Inferior parietal cortex (tissue), 1 donor: Measurements from ENCODE around the gene PLEKHA4.
A peak's percentile ranks its signal among the peaks of the same experiment; 100 is the strongest.
"Not testable (repeated sequence)": the region's sequence is repeated elsewhere in the genome, so short reads cannot be mapped to it uniquely, and the experiment has no call there.

Source experiments
- DNase-seq: peaks from one replicate; pipeline ENCODE4 v3.0.0-alpha.2; 2016; ENCODE audit errors: extremely low spot score

The PLEKHA4 gene, protein sequence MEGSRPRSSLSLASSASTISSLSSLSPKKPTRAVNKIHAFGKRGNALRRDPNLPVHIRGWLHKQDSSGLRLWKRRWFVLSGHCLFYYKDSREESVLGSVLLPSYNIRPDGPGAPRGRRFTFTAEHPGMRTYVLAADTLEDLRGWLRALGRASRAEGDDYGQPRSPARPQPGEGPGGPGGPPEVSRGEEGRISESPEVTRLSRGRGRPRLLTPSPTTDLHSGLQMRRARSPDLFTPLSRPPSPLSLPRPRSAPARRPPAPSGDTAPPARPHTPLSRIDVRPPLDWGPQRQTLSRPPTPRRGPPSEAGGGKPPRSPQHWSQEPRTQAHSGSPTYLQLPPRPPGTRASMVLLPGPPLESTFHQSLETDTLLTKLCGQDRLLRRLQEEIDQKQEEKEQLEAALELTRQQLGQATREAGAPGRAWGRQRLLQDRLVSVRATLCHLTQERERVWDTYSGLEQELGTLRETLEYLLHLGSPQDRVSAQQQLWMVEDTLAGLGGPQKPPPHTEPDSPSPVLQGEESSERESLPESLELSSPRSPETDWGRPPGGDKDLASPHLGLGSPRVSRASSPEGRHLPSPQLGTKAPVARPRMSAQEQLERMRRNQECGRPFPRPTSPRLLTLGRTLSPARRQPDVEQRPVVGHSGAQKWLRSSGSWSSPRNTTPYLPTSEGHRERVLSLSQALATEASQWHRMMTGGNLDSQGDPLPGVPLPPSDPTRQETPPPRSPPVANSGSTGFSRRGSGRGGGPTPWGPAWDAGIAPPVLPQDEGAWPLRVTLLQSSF

GRCh38 chr19:48868114-48868886 is at the start of gene PLEKHA4:
PLEKHA4 (minus strand) TSS chr19:48868617; CDS start chr19:48867620, 997 bp downstream.
- DNase-seq: no peak

DNA sequence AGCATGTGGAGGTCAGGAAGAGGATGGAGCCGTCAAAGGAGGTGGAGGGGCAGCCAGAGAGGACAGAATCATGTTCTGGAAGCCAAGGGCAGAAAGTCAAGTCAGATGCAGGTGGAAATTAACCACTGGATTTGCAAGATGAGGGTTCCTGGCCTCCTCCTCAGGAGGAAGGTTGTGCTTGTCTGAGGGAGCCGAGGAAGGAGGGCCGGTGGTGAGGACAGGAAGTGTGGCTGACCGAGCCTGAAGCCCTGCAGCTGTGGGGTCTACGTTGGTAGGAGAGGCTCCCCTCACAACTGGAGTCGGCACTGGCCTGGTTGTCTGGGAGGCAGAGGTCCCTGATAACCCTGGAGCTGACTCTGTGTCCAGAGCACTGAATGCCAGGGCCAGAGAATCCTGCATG is 49.7 kb upstream of the PLEKHA4 start:
- DNase-seq: no peak

DNA sequence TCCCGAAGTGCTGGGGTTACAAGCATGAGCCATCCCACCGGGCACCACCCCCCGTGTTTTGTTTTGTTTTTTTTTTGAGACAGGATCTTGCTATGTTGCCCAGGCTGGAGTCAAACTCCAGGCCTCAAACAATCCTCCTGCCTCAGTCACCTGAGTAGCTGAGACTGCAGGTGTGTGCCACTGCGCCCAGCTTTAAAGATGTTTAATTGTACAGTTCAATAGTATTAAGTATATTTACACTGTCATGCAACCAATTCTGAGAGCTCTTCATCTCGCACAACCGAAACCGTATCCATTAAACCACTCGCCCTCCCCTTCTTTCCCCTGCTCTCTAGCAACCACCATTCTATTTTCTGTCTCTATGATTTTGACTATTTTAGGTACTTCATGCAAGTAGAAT is 47.3 kb upstream of the PLEKHA4 start:
- DNase-seq: no peak

DNA sequence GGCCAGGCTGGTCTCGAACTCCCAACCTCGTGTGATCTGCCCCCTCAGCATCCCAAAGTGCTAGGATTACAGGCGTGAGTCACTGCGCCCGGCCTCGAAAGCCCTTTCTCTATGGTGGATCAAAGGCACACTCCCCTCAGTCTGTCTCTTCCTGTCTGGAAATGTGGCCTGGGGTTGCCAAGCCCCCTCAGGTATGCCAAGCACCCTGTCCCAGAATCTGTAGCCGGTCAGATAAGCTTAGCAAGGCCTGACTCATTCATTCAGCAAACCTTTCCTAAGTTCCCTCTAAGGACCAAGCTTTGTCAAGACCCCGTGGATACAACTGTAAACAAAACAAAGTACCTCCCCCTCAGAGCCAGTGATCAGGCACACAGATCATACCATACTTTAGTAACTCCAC is 45.8 kb upstream of the PLEKHA4 start:
- DNase-seq: no peak

DNA sequence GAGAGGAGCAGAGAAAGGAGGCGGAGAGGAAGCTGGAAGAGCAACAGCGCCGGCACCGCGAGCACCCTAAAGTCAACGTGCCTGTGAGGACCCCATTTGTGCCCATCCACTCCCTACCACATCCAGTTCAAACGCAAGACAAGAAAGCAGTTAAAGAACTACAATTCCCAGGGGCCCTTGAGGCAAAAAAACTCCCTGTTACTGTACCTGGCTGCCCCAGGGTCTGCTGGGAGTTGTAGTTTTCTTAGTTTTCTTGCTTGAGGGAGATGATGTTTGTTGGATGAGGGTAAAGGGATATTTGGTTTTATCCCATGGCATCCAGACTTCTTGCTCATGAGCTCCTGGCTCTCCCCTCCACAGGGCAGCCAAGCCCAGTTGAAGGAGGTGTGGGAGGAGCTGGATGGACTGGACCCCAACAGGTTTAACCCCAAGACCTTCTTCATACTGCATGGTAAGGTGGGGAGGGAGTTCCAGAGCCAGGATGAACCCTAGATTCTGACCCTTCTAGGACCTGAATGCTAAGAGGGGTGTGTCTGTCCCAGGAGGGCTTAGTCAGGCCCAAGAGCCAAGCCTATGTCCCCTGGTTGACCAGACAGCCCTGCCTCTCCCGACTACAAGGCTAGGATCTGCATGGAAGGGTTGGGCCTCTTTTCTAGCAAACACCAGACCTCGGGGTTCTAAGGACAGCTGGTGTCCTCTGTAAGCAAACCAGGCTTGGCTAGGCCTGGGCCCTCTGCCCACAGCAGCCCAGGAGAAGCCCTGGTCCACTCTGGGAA is 44.9 kb upstream of the PLEKHA4 start:
- no peak for DNase-seq

- DNase-seq: no peak
Observed at GRCh38 chr19:48910803-48911202, 42.4 kb upstream of the PLEKHA4 start.

DNA sequence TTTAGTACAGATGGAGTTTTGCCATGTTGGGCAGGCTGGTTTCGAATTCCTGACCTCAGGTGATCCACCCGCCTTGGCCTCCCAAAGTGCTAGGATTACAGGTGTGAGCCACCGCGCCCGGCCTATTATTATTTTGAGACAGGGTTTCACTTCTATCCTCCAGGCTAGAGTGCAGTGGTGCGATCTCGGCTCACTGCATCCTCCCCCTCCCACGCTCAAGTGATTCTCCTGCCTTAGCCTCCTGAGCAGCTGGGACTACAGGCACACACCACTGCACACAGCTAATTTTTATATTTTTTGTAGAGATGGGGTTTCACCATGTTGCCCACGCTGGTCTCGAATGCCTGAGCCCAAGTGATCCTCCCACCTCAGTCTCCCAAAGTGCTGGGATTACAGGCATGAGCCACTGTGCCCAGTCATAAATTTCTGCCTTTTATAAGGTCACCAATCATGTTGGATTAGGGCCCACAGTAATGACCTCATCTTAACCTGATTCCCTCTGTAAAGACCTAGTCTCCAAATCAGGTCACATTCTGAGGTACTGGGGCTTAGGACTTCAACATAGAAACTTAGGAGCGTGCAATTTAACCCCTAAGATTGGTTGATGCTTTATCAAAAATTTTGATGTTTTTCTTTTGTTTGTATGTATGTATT is 41.1 kb upstream of the PLEKHA4 start:
- not testable (repeated sequence) for DNase-seq

DNA sequence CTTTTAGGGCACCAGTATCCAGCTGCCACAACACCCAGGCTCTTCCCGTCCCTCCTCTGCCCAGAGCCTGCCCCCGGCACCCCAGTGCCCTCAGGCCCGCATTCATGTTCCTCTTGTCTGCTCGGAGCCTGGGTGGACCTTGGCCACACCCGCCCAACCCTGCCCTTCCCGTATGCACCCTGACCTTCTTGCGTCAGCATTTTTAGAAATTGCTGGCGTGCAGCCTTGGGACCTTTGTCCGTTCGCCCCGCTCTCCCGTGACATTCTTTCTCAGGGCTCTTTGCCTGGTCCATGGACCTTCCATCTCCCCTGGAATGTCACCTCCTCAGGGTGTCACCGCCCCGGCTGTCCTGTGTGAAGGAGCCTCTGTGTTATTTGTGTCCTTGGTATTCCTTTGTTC is 39.3 kb upstream of the PLEKHA4 start:
- no peak for DNase-seq

GRCh38 chr19:48906324-48906723 is 37.9 kb upstream of the PLEKHA4 start:
- DNase-seq: no peak

GRCh38 chr19:48905664-48906063 is 37.2 kb upstream of the PLEKHA4 start:
- no peak for DNase-seq

DNA sequence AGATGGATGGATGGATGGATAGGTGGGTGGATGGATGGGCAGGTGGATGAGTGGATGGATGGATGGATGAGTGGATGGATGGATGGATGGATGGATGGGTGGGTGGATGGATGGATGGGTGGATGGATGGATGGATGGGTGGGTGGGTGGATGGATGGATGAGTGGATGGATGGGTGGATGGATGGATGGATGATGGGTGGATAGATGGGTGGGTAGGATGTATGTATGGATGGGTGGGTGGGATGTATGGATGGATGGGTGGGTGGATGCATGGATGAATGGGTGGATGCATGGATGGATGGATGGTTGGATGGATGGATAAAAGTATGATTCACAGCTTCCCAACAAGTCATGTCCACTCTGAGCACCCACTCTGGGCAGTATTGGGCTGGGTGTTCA is 35.4 kb upstream of the PLEKHA4 start:
- DNase-seq: not testable (repeated sequence)

- not testable (repeated sequence) for DNase-seq
Observed at GRCh38 chr19:48902291-48902690, 33.9 kb upstream of the PLEKHA4 start.

DNA sequence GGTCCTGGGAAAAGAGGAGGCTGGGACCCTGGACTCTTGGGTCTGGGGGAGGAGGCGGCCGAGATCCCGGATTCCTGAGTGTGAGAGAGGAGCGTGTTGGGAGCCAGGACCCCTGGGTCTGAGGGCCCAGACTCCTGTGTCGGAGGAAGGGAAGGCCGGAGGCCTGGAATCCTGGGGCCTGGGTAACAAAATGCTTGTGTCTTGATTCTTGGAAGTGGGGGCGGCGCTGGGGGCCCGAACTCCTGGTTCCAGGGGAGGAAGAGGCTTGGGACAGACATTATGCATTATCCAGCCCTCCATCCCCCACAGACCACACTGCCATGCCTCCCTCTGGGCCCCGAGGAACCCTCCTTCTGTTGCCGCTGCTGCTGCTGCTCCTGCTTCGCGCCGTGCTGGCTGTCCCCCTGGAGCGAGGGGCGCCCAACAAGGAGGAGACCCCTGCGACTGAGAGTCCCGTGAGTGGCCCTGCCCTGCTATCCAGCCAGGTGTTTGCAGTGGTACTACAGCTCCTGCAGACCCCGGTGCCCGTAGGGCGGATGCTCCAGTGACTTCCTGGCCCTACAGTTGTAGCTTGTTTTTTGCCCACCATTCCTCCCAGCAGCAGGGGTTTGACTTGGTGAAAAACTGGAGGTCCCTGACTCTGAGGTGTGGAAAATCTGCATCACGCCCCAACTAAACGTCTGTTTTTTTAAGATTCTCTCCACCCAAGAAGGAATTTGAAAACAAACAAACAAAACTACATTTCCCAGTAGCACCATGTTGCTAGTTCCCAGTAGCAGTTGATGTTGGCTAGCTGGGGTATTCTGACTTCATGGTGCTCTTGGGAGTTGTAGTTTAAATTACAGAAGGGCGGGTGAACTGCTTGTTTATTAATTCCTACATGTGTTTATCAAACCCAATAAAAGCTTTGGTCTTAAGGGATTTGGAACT is 32.3 kb upstream of the PLEKHA4 start:
- DNase-seq: no peak

DNA sequence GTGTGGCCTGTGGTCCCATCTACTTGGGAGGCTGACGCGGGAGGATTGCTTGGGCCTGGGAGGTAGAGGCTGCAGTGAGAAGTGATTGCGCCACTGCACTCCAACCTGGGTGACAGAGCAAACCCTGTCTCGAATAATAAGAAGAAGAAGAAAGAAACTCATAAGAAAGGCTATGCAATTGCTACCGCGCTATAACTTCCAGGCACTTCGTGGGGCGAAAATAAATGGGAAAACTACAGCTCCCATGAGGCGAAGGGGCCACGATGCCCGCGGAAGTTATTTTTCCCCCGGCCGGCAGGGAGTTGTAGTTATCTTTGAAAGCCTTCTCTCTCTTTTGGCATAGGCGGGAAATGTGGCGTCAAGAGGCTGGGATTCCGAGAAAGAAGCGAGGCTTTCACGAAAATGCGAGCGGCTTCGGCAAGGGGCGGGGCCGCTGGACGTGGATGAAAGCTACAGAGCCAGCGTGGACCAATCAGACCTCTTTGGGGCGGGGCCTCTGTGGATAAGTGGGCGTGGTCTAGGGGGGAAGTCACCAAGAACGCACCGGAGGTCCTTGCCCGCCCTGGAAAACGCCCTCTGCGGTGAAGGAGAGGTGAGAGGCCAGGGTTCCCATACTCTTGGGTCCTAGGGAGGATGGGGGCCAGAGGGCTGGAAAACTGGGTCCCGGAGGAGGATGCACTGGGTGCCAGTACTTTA is 31.5 kb upstream of the PLEKHA4 start, which contains the start of gene NUCB1:
TSS of gene NUCB1 (plus strand) at position 532 of the 696 bp plus-strand sequence. CDS start 485 bp downstream, outside the sequence.
- DNase-seq: peak; percentile 99

GRCh38 chr19:48899386-48899749 is 31.0 kb upstream of the PLEKHA4 start:
- DNase-seq: not testable (repeated sequence)

DNA sequence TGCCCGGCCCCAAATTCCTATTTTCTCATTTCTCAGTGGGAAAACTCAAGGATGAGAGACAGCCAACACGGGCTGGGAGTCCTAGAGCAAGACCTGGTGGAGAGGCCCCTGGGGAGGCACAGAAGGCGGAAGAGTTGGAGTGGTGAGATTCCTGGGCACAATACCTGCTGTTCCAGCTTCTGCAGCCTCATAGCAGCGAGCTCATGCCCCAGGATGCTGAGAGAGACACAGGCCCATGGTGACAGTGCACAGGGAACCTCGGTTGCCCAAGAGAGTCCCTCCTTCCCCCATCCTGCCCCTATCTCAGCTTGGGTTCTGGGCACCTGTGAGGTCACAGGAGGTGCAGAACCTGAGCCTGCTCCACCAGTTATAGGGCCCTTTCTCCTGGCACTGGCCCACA is 28.8 kb upstream of the PLEKHA4 start:
- DNase-seq: no peak

GRCh38 chr19:48896191-48896720 is 27.8 kb upstream of the PLEKHA4 start:
- no peak for DNase-seq

DNA sequence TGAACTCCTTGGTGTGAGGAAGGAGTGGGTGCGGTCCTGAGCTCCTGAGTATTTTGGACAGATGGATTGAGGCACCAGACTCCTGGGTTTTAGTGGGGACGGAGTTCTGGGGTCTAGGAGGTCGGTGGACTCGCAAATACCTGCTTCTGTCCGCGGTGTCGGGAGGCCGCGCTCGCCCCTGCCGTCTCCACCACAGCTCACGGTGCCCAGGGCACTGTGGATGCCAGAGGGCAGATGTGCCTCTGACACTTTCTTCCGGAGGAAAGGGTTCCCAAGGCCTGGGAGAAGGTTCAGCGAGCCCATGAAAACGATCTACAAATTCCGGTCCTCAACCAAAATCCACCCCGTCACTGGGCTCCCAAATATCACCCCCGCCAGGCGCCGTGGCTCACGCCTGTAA is 26.8 kb upstream of the PLEKHA4 start:
- DNase-seq: no peak

GRCh38 chr19:48890551-48890950 is 22.1 kb upstream of the PLEKHA4 start:
- no peak for DNase-seq
